Measurements from ENCODE around the gene DTNB.

The DTNB gene

DNA sequence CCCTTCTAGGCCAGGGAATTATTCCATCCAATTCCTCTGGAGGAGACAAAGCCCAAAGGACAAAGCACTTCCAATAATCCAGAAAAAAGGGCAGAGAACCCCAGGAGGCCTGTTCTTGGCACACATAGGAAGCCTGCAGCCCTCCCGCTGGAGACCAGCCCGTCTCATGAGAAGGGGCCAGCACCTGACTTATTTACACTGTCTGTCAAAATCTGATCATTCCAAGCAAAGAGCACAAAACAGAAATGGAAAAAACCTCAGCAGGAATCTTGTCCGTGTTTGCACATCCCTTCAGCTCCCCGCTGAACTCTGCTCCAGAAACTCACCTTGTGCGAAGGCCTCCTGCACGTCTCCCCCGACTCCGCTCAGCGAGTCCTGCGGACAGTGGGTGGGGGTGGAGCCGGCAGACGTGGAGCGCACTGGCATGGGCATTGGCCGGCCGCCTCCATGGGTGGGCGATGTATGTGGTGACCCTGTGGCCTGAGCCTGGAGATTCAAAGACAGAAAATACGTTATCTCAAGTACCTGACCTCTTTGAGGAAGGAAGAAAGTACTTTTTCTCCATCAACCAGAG, 285.4 kb downstream of the DTNB start:
- H3K27me3 ChIP-seq (ENCODE audit: insufficient read depth, low read length), result no peaks in the 10 kb centered on the region
- H3K27ac ChIP-seq (ENCODE audit: low read length), result no peak overlapping the region
- H3K9me3 ChIP-seq (ENCODE audit: insufficient read depth, low read depth, low read length), result no peaks in the 10 kb centered on the region
- H3K36me3 ChIP-seq (ENCODE audit: insufficient read depth, low read depth, low read length), result peaks cover 4% of the 10 kb centered on the region; the same call in 1 of the 2 replicates
- H3K4me3 ChIP-seq (ENCODE audit: low read length), result no peak overlapping the region
- no peaks in the 10 kb centered on the region for H3K4me1 ChIP-seq (ENCODE audit: insufficient read depth, low read length)
- no peak overlapping the region for H3K9ac ChIP-seq (ENCODE audit: low read depth, low read length)

DNA sequence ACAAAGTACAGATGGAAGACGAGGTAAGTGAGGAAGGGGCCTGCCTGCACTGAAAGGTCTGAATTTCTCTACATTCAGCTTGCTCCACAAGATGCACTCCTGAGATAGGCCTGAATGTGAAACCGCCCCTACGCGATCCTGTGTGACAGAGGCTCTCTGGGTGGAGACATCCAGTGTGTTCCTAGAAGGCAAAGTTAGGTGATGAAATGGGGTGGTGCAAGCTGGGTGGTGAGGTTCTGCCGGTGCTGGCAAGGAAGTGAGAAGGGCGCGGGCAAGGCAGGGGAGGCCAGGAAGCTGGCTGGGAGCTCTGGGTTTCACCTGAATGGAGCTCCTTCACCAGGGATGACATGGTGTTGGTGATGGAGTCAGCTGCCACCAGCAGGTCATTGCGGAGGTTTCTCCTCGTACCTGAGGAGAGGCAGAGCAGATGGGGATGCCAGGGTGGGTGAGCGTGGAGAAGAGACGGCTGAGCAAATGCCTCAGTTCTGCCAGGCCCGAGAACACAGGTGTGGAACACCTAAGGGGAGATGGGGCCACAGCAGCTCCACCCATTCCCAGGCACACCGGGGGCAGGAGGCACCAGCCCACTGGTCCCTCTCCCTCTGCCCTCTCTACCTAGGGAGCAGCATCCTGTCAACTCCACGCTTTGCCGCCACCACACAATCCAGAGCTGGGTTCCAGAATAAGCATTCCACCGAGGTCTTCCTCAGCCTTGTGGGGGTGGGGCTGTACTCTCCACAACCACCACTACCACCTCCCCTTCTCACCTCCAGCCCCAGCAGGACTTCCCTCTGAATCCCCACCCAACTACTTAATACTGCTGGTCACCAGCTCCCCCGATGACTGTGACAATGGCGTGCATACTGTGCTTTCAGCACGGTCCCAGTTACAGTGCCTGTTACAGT, 286.2 kb downstream of the DTNB start:
- Histone ChIP-seq H3K4me1 (ENCODE audit: insufficient read depth, low read length) (no peaks in the 10 kb centered on the region), H3K9ac (ENCODE audit: low read depth, low read length) (no peak overlapping the region), H3K36me3 (ENCODE audit: insufficient read depth, low read depth, low read length) (peaks cover 4% of the 10 kb centered on the region; the same call in 1 of the 2 replicates), H3K4me3 (ENCODE audit: low read length) (no peak overlapping the region), H3K27me3 (ENCODE audit: insufficient read depth, low read length) (no peaks in the 10 kb centered on the region), H3K27ac (ENCODE audit: low read length) (no peak overlapping the region), H3K9me3 (ENCODE audit: insufficient read depth, low read depth, low read length) (no peaks in the 10 kb centered on the region)

DNA sequence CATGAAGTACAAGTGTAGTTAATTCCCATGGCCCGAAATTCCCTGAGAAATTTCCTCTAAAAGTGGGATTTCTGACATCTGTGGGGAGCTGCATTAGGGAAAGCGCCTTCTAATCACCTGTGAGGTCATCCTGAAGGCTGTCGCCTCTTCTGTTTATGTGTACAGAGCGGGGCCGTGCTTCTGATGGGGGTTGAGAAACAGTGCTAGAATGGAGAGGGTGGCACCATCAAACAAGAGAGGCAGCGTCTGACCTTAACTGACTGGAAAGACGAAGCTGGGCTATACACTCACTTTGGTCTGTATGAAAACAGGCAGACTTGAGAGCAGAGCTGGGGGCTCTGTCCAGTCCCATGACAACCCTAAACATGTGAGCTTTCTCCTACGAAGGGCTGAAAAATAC, 287.5 kb downstream of the DTNB start:
- Histone ChIP-seq H3K9me3 (ENCODE audit: insufficient read depth, low read depth, low read length) (no peaks in the 10 kb centered on the region), H3K27me3 (ENCODE audit: insufficient read depth, low read length) (no peaks in the 10 kb centered on the region), H3K9ac (ENCODE audit: low read depth, low read length) (no peak overlapping the region), H3K4me1 (ENCODE audit: insufficient read depth, low read length) (no peaks in the 10 kb centered on the region), H3K4me3 (ENCODE audit: low read length) (no peak overlapping the region), H3K27ac (ENCODE audit: low read length) (no peak overlapping the region), H3K36me3 (ENCODE audit: insufficient read depth, low read depth, low read length) (peaks cover 4% of the 10 kb centered on the region; the same call in 1 of the 2 replicates)

DNA sequence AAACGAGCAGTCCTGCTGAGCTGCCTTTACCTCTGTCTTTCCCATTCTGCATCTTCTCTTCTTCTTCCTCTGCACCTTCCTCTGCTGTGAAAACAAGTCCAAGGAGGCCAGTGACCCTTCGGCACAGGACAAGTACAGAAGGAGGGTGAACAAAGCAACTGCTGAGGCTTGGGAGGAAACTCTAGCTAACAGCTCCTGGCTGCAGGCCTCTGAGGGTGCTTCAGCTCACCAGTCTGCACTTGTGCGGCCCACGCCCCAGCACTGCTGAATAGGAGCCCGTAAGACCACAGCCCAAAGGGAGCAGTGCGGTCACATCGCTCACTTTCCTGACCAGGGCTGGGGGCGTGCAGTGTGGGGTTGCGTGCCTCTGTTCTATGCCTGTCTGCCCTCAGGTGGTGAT, 289.6 kb downstream of the DTNB start:
- no peaks in the 10 kb centered on the region for H3K4me1 ChIP-seq (ENCODE audit: insufficient read depth, low read length)
- H3K36me3 ChIP-seq (ENCODE audit: insufficient read depth, low read depth, low read length), result peaks cover 4% of the 10 kb centered on the region; the same call in 1 of the 2 replicates
- H3K27me3 ChIP-seq (ENCODE audit: insufficient read depth, low read length), result no peaks in the 10 kb centered on the region; the same call in 1 of the 2 replicates
- no peak overlapping the region for H3K9ac ChIP-seq (ENCODE audit: low read depth, low read length)
- H3K9me3 ChIP-seq (ENCODE audit: insufficient read depth, low read depth, low read length), result no peaks in the 10 kb centered on the region
- H3K4me3 ChIP-seq (ENCODE audit: low read length), result no peak overlapping the region
- no peak overlapping the region for H3K27ac ChIP-seq (ENCODE audit: low read length)

DNA sequence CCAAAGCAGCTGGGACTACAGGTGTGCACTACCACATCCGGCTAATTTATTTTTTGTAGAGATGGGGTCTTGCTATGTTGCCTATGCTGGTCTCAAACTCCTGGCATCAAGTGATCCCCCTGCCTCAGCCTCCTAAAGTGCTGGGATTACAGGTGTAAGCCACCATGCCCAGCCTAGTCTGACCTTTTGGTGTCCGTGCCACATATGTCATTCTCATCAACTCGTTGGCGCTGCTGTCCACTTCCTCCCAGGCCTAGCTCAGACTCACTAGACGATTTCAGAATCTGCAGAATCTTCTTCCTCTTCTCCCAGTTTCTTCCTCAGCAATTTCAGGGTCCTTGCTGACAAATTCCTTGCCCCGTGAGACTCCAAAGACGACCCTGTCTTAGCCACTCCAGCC, 291.9 kb downstream of the DTNB start:
- Histone ChIP-seq H3K9ac (ENCODE audit: low read depth, low read length) (no peak overlapping the region), H3K27me3 (ENCODE audit: insufficient read depth, low read length) (peaks cover under 1% of the 10 kb centered on the region), H3K4me3 (ENCODE audit: low read length) (no peak overlapping the region), H3K9me3 (ENCODE audit: insufficient read depth, low read depth, low read length) (no peaks in the 10 kb centered on the region), H3K36me3 (ENCODE audit: insufficient read depth, low read depth, low read length) (no peaks in the 10 kb centered on the region; the same call in 1 of the 2 replicates), H3K4me1 (ENCODE audit: insufficient read depth, low read length) (peaks cover 6% of the 10 kb centered on the region; the same call in 1 of the 2 replicates), H3K27ac (ENCODE audit: low read length) (no peak overlapping the region)

DNA sequence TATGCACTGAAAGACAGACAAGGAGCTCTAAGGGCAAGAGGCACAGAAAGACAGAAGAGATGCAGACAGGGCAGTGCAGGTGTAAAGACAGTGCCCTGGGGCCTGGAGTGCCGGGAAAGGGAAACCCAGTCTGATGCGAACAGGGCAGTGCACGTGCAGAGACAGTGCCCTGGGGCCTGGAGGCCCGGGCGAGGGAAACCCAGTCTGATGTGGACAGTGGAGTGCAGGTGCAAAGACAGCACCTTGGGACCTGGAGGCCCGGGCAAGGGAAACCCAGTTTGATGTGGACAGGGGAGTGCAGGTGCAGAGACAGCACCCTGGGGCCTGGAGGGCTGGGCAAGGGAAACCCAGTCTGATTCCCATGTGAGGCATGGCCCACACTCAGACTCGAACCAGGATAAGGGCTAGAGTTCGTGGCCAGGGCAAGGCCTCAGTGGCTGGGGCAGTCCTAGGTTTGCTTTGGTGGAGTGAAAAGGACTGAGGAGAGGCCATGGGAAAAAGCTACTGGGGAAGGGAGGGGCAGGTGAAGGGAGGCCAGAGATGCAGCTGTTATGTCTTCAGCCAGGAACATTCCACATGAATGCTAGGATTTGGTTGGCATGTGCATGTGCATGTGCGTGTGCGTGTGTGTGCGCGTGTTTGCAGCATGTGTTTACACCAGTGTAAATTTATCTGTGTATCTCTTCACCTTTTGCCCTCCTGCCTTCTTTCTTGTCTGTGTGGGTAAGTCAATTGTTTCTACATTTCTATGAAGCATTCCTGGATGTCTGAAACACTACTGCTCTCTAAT, 292.6 kb downstream of the DTNB start:
- no peak overlapping the region for H3K4me3 ChIP-seq (ENCODE audit: low read length)
- H3K36me3 ChIP-seq (ENCODE audit: insufficient read depth, low read depth, low read length), result no peaks in the 10 kb centered on the region
- H3K9ac ChIP-seq (ENCODE audit: low read depth, low read length), result no peak overlapping the region
- peaks cover 6% of the 10 kb centered on the region; the same call in 1 of the 2 replicates for H3K4me1 ChIP-seq (ENCODE audit: insufficient read depth, low read length)
- H3K27me3 ChIP-seq (ENCODE audit: insufficient read depth, low read length), result peaks cover 8% of the 10 kb centered on the region
- no peak overlapping the region for H3K27ac ChIP-seq (ENCODE audit: low read length)
- no peaks in the 10 kb centered on the region for H3K9me3 ChIP-seq (ENCODE audit: insufficient read depth, low read depth, low read length)

DNA sequence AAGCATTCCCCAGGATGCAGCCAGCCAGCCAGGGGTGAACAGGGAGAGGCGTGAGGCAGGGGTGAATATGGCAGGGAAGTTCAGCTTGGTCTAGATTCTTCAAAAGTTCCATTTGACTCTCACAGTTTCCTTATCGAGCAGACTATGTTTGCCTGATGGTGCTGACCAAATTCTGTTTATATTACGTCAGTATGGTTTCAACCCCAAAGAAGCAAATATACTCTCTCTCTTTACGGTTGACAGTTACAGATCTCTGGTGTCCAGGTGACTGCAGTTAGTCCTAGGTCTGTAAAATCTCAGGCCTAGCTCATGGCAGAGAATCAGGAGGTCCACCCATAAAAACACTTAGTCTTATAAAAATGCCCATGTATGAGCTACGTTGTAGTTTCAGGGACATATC, 293.4 kb downstream of the DTNB start:
- Histone ChIP-seq H3K4me1 (ENCODE audit: insufficient read depth, low read length) (peaks cover 6% of the 10 kb centered on the region; the same call in 1 of the 2 replicates), H3K9ac (ENCODE audit: low read depth, low read length) (no peak overlapping the region), H3K4me3 (ENCODE audit: low read length) (no peak overlapping the region), H3K9me3 (ENCODE audit: insufficient read depth, low read depth, low read length) (no peaks in the 10 kb centered on the region), H3K36me3 (ENCODE audit: insufficient read depth, low read depth, low read length) (no peaks in the 10 kb centered on the region), H3K27ac (ENCODE audit: low read length) (no peak overlapping the region), H3K27me3 (ENCODE audit: insufficient read depth, low read length) (peaks cover 15% of the 10 kb centered on the region)

DNA sequence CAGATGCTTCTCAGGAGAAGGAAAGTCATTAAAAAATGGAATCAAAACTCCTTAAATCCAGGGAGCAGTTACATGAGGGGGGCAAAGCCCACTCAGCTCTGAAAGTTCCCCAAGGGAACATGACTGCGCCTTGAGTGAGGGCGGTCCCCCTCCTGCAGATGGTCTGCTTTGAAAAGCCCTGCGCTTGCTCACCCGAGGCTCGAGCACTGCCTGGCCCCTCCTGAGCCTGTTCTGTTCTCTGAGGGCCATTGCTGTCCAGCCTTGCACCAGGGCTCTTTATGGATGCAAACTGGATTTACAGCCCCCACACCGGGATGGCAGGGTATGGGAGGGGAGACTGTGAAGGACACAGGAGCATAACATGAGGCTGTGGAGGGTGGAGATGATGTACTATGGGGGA, 293.8 kb downstream of the DTNB start:
- Histone ChIP-seq H3K4me3 (ENCODE audit: low read length) (no peak overlapping the region), H3K27me3 (ENCODE audit: insufficient read depth, low read length) (peaks cover 20% of the 10 kb centered on the region), H3K27ac (ENCODE audit: low read length) (no peak overlapping the region), H3K9me3 (ENCODE audit: insufficient read depth, low read depth, low read length) (no peaks in the 10 kb centered on the region), H3K36me3 (ENCODE audit: insufficient read depth, low read depth, low read length) (no peaks in the 10 kb centered on the region), H3K4me1 (ENCODE audit: insufficient read depth, low read length) (peaks cover 6% of the 10 kb centered on the region; the same call in 1 of the 2 replicates), H3K9ac (ENCODE audit: low read depth, low read length) (no peak overlapping the region)

DNA sequence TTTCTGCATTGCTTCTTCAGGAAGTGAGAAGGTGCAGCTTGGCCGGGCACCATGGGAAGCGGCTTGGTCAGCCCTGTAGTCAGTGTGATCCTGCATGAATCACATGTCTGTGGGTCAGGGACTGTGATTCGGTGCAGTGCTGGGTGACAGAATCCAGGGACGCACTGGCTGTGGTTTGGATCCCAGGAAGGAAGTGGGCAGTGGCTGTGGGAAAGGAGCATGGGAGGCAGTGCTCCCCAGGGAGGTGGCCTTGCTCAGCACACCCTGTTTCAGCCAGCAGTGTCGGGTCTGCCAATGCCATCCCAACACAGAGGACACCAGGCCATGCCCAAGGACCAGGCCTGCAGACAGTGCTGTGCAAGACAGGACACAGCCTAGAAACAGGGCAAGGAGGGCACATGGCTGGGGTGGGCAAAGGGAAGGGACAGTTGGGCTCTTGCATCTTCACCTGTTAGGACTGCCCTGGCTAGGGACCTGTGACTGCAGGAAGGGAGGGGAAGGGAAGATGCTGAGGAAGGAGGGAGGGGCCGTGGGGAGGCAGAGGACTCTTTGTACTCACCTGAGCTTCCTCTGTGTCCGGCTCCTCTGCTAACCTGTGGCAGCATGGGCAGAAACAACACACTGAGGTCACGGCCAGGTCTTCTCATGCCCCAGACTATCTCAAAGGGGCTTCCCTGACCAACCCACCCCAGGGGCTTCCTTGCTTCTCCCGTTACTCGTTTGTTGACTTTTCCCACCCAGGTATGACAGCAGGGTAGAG, 294.5 kb downstream of the DTNB start:
- Histone ChIP-seq H3K9ac (ENCODE audit: low read depth, low read length) (no peak overlapping the region), H3K36me3 (ENCODE audit: insufficient read depth, low read depth, low read length) (no peaks in the 10 kb centered on the region), H3K27ac (ENCODE audit: low read length) (no peak overlapping the region), H3K9me3 (ENCODE audit: insufficient read depth, low read depth, low read length) (no peaks in the 10 kb centered on the region), H3K27me3 (ENCODE audit: insufficient read depth, low read length) (peaks cover 24% of the 10 kb centered on the region), H3K4me3 (ENCODE audit: low read length) (no peak overlapping the region), H3K4me1 (ENCODE audit: insufficient read depth, low read length) (peaks cover 6% of the 10 kb centered on the region; the same call in 1 of the 2 replicates)

DNA sequence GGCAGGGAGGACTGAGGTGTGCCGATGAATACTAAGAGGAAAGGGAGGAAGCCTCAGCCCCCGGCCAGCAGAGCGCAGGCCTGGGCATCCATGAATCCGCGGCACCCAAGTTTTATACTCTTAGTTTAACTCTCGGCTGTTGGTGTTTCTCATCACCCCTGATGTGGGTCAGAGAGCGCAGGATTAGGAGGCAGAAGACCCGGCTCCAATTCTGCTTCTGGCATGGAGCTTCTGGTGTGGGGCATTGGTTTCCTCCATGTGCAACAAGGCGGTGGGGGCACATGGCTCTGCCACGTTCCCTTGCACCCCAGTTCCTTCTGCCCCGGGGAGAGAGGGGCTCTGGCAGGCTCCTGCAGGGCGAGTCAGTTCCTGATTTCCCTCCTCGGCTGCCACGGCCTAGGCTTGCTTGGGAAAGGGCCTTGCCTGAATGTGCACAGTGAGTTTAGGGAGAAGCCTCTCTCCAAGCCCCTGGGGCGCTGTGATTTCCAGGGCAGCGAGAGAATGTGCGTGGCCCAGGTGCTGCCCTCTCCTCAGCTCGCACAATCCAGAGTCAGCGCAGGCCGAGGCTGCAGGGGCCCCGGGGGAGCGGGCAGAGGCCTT, 295.5 kb downstream of the DTNB start:
- H3K27ac ChIP-seq (ENCODE audit: low read length), result no peak overlapping the region
- H3K4me3 ChIP-seq (ENCODE audit: low read length), result no peak overlapping the region
- H3K9ac ChIP-seq (ENCODE audit: low read depth, low read length), result no peak overlapping the region

More for the DNA sequence above, 295.5 kb downstream of the DTNB start:
- no peaks in the 10 kb centered on the region for H3K9me3 ChIP-seq (ENCODE audit: insufficient read depth, low read depth, low read length)
- no peaks in the 10 kb centered on the region for H3K36me3 ChIP-seq (ENCODE audit: insufficient read depth, low read depth, low read length)
- peaks cover 6% of the 10 kb centered on the region; the same call in 1 of the 2 replicates for H3K4me1 ChIP-seq (ENCODE audit: insufficient read depth, low read length)
- peaks cover 24% of the 10 kb centered on the region for H3K27me3 ChIP-seq (ENCODE audit: insufficient read depth, low read length)

Data from iPS-20b (cell line).